ENCODE results near the gene SLC52A3. TPM values are rescaled to one million over a fixed set of nuclear protein-coding genes. Genes with fewer than 3 reads are reported as not detected.

SLC52A3 gene
- total RNA-seq, 1 donor from 2014 or later: 2.3 TPM

DNA sequence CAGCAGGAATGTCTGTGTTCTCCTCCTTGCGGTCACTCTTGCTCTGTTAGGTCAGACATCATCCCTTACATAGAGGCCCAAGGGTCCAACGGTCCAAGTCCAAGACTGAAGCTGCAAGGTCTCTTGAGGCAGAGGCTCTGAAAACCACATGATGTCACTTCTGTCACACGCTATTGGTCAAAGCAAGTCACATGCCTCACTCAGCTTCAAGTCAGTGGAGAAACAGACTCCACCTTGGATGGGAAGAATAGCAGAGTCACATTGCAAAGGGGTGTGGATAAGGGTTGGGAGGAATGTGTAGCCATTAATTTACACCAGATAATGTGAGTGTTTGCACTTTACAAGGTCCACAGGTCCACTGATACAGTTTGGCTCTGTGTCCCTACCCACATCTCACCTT is 17.5 kb downstream of the SLC52A3 start:
- TF ChIP-seq, protein P1, sequence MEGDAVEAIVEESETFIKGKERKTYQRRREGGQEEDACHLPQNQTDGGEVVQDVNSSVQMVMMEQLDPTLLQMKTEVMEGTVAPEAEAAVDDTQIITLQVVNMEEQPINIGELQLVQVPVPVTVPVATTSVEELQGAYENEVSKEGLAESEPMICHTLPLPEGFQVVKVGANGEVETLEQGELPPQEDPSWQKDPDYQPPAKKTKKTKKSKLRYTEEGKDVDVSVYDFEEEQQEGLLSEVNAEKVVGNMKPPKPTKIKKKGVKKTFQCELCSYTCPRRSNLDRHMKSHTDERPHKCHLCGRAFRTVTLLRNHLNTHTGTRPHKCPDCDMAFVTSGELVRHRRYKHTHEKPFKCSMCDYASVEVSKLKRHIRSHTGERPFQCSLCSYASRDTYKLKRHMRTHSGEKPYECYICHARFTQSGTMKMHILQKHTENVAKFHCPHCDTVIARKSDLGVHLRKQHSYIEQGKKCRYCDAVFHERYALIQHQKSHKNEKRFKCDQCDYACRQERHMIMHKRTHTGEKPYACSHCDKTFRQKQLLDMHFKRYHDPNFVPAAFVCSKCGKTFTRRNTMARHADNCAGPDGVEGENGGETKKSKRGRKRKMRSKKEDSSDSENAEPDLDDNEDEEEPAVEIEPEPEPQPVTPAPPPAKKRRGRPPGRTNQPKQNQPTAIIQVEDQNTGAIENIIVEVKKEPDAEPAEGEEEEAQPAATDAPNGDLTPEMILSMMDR (IDR thresholded peaks at IDR 0.05; ENCODE audit: borderline replicate concordance): no peak
- no peaks in the 10 kb centered on the region for H3K36me3 ChIP-seq
- no peak for DNase-seq
- H3K9me3 ChIP-seq (replicated peaks): peaks cover 9% of the 10 kb centered on the region
- no peak overlapping the region for H3K4me3 ChIP-seq
- H3K27ac ChIP-seq (replicated peaks): no peak overlapping the region
- no peaks in the 10 kb centered on the region for H3K4me1 ChIP-seq
- no peaks in the 10 kb centered on the region for H3K27me3 ChIP-seq (ENCODE audit: low read depth)
- intact Hi-C loops (cut with micrococcal nuclease): no loop called here

DNA sequence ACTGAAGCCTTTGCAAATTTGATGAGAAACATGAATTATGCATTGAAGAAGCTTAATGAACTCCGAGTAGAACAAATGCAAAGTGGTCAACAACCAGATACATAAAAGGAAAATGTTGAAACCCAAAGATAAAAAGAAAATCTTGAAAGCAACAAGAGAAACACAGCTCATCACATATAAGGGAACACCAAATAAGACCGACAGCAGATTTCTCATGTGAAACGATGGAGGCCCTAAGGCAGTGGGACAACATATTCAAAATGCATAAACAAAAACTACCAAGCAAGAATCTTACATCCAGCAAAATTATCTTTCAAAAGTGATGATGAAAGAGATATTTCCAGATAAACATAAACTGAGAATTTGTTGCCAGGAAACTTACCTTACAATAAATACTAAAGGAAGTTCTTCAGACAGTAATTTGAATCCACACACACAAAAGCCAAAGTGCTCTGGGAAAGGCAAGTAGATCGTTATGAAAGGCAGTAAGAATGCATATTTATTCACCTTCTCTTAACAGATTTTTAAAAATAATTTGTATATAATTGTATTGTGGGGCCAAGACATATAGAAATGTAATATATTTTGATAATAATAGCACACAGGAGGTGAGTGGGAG is 22.5 kb downstream of the SLC52A3 start:
- Histone ChIP-seq H3K4me3 (no peak overlapping the region), H3K9me3 (replicated peaks) (peaks cover 26% of the 10 kb centered on the region), H3K36me3 (no peaks in the 10 kb centered on the region), H3K27me3 (ENCODE audit: low read depth) (peaks cover 24% of the 10 kb centered on the region), H3K4me1 (no peaks in the 10 kb centered on the region), H3K27ac (replicated peaks) (no peak overlapping the region)
- no peak for DNase-seq
- intact Hi-C loops (cut with micrococcal nuclease): no loop called here
- TF ChIP-seq, protein P1 (IDR thresholded peaks at IDR 0.05; ENCODE audit: borderline replicate concordance): no peak

DNA sequence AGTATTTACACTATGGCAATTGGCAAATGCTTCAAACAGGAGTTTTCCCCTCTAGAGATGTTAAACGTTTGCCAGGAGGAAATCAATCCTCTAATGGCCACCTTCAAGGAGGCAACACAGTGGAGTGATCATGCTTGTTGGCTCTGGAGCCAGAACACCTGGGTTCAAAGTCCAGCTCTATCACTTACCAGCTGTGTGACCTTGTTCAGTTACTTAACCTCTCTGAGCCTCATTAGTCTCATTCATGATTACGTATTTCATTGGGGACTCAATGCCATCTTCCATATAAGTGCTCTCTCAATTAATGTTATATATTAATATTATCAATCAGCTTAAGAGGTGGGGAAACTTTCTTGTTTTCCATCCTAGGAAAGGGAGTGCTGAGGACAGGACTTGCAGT is 26.1 kb downstream of the SLC52A3 start:
- H3K36me3 ChIP-seq: no peaks in the 10 kb centered on the region
- peaks cover 4% of the 10 kb centered on the region for H3K4me1 ChIP-seq
- peaks cover 26% of the 10 kb centered on the region for H3K9me3 ChIP-seq (replicated peaks)
- H3K27ac ChIP-seq (replicated peaks): no peak overlapping the region
- H3K4me3 ChIP-seq: no peak overlapping the region
- intact Hi-C loops (cut with micrococcal nuclease): no loop called here
- no peak for DNase-seq
- TF ChIP-seq, protein P1 (IDR thresholded peaks at IDR 0.05; ENCODE audit: borderline replicate concordance): no peak
- H3K27me3 ChIP-seq (ENCODE audit: low read depth): peaks cover 24% of the 10 kb centered on the region

DNA sequence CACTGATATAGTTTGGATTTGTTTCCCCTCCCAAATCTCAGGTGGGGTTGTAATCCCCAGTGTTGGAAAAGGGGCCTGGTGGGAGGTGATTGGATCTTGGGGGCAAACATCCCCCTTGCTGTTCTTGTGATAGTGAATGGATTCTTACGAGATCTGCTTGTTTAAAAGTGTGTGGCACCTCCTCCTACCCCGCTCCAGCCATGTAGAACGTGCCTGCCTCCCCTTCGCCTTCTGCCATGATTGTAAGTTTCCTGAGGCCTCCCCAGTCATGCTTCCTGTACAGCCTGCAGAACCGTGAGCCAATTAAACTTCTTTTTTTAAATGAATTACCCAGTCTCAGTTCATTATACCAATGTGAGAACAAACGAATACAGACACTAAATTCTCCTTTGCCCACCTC is 26.7 kb downstream of the SLC52A3 start:
- intact Hi-C loops (cut with micrococcal nuclease): no loop called here
- no peak overlapping the region for H3K27ac ChIP-seq (replicated peaks)
- H3K9me3 ChIP-seq (replicated peaks): peaks cover 24% of the 10 kb centered on the region
- peaks cover 4% of the 10 kb centered on the region for H3K4me1 ChIP-seq
- TF ChIP-seq, protein P1 (IDR thresholded peaks at IDR 0.05; ENCODE audit: borderline replicate concordance): no peak
- H3K4me3 ChIP-seq: no peak overlapping the region
- H3K36me3 ChIP-seq: no peaks in the 10 kb centered on the region
- no peak for DNase-seq
- H3K27me3 ChIP-seq (ENCODE audit: low read depth): peaks cover 24% of the 10 kb centered on the region

DNA sequence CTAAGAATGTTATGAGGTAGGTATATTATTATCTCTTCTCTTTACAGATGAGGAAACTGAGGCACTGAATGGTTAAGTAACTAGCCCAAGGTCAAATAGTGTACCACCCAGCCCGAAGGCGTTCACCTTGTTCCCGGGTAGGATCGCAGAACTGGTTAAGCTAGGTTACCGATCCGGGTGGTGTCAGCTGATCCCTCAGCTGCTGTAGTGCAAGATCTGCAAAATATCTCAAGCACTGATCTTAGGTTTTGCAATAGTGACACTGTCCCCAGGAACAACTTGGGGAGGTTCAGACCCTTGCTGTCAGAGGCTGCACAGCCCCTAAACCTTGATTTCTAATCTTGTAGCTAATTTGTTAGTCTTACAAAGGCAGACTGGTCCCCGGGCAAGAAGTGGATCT is 28.1 kb downstream of the SLC52A3 start:
- Histone ChIP-seq H3K9me3 (replicated peaks) (peaks cover 10% of the 10 kb centered on the region), H3K4me3 (no peak overlapping the region), H3K27ac (replicated peaks) (no peak overlapping the region), H3K4me1 (peaks cover 4% of the 10 kb centered on the region), H3K27me3 (ENCODE audit: low read depth) (peaks cover 24% of the 10 kb centered on the region), H3K36me3 (no peaks in the 10 kb centered on the region)
- no peak for DNase-seq
- intact Hi-C loops (cut with micrococcal nuclease): no loop called here
- TF ChIP-seq, protein P1 (IDR thresholded peaks at IDR 0.05; ENCODE audit: borderline replicate concordance): no peak
